IMR-90 (cell line): ENCODE measurements around the gene PDE11A. TPM values are rescaled to one million over a fixed set of nuclear protein-coding genes. Genes with fewer than 3 reads are reported as not detected.

Experiments
- ATAC-seq: fragments of 200-7000 bp; cut with Tn5 transposase; 2 replicates; pipeline ENCODE4 v1.9.1; 2020; ENCODE audit warnings: low read depth, mild to moderate bottlenecking, moderate library complexity
- BruUV-seq: library from RNA; stranded (reverse); fragments of 400-500 nt; replicated peaks from 2 replicates; lab custom pipeline; 2021; lab: Mats Ljungman, UMichigan
- CTCF ChIA-PET: fragments of 300-600 bp; formaldehyde crosslinking; extraction: SDS; loops from one replicate; lab custom pipeline; 2021; ENCODE audit warnings: antibody characterized with exemption; lab: Yijun Ruan, JAX
- POLR2A ChIA-PET: fragments of 300-600 bp; sonication (Branson Sonifier 250); formaldehyde crosslinking; loops from one replicate; lab custom pipeline; 2022; ENCODE audit warnings: antibody characterized with exemption; ENCODE audit not compliant: unreplicated experiment; lab: Charles Lee
- DNase-seq: peaks from one replicate; pipeline ENCODE4 v3.0.0; 2013
- H2AFZ ChIP-seq: replicated peaks from 2 replicates; pipeline ENCODE3; 2013; ENCODE audit warnings: low read length, mild to moderate bottlenecking; ENCODE audit not compliant: poor library complexity
- H2AK5ac ChIP-seq: 2 replicates; pipeline ENCODE4 v1.6.1; 2013; ENCODE audit warnings: low read depth, low read length, inconsistent platforms
- H2AK9ac ChIP-seq: replicated peaks from 2 replicates; pipeline ENCODE3; 2013; ENCODE audit warnings: mild to moderate bottlenecking, low read depth, low read length, moderate library complexity; ENCODE audit not compliant: poor library complexity
- H2BK120ac ChIP-seq: 2 replicates; pipeline ENCODE4 v1.6.1; 2013; ENCODE audit warnings: low read depth, low read length, inconsistent platforms
- H2BK15ac ChIP-seq: 3 replicates; pipeline ENCODE4 v1.6.1; 2013; ENCODE audit warnings: low read depth, low read length, inconsistent platforms
- H2BK20ac ChIP-seq: 2 replicates; pipeline ENCODE4 v1.6.1; 2013; ENCODE audit warnings: low read depth, mild to moderate bottlenecking, inconsistent platforms, low read length, moderate library complexity
- H2BK5ac ChIP-seq: 2 replicates; pipeline ENCODE4 v1.6.1; 2013; ENCODE audit warnings: mild to moderate bottlenecking, low read depth, low read length, inconsistent platforms; ENCODE audit not compliant: poor library complexity, severe bottlenecking
- H3K14ac ChIP-seq: replicated peaks from 2 replicates; pipeline ENCODE4 v1.6.1; 2013; ENCODE audit warnings: low read depth, low read length, inconsistent platforms
- H3K18ac ChIP-seq: 2 replicates; pipeline ENCODE4 v1.6.1; 2013; ENCODE audit warnings: low read depth, low read length, control low read depth
- H3K23ac ChIP-seq: 2 replicates; pipeline ENCODE4 v1.6.1; 2013; ENCODE audit warnings: low read depth, low read length, inconsistent platforms
- H3K27ac ChIP-seq: 2 replicates; pipeline ENCODE4 v1.5.1; 2013; ENCODE audit warnings: mild to moderate bottlenecking, control low read depth, low read length; ENCODE audit not compliant: insufficient read depth
- H3K27me3 ChIP-seq: 2 replicates; pipeline ENCODE4 v1.6.1; 2013; ENCODE audit warnings: low read length; ENCODE audit not compliant: control insufficient read depth, insufficient read depth
- H3K36me3 ChIP-seq: 2 replicates; pipeline ENCODE4 v1.6.1; 2013; ENCODE audit warnings: low read length, mixed read lengths; ENCODE audit not compliant: control insufficient read depth, insufficient read depth
- H3K4ac ChIP-seq: 2 replicates; pipeline ENCODE4 v1.6.1; 2013; ENCODE audit warnings: low read depth, low read length, inconsistent platforms
- H3K4me1 ChIP-seq: 2 replicates; pipeline ENCODE4 v1.6.1; 2013; ENCODE audit warnings: low read length, mixed read lengths; ENCODE audit not compliant: control insufficient read depth, insufficient read depth
- H3K4me2 ChIP-seq: 2 replicates; pipeline ENCODE4 v1.6.1; 2013; ENCODE audit warnings: low read depth, mild to moderate bottlenecking, control low read depth, low read length, moderate library complexity
- H3K4me3 ChIP-seq: 2 replicates; pipeline ENCODE4 v1.5.1; 2013; ENCODE audit warnings: low read depth, mild to moderate bottlenecking, control low read depth, low read length, moderate library complexity; ENCODE audit not compliant: insufficient read depth
- H3K56ac ChIP-seq: 2 replicates; pipeline ENCODE4 v1.6.1; 2013; ENCODE audit warnings: low read length, inconsistent platforms; ENCODE audit not compliant: insufficient read depth; ENCODE audit errors: extremely low read depth
- H3K79me1 ChIP-seq, 2 experiments: 2 replicates each; pipeline ENCODE4 v1.6.1; 2013; ENCODE audit warnings: low read length in 2 of 2, inconsistent platforms in 1 of 2, low read depth in 1 of 2
- H3K9ac ChIP-seq: 2 replicates; pipeline ENCODE4 v1.6.1; 2013; ENCODE audit warnings: low read depth, low read length, control low read depth
- H3K9me1 ChIP-seq: 2 replicates; pipeline ENCODE4 v1.6.1; 2013; ENCODE audit warnings: low read length, inconsistent platforms; ENCODE audit not compliant: insufficient read depth
- H3K9me3 ChIP-seq: 2 replicates; pipeline ENCODE4 v1.6.1; 2013; ENCODE audit warnings: low read length; ENCODE audit not compliant: control insufficient read depth, insufficient read depth
- H4K20me1 ChIP-seq: 2 replicates; pipeline ENCODE4 v1.6.1; 2013; ENCODE audit warnings: low read length, inconsistent platforms; ENCODE audit not compliant: insufficient read depth
- H4K5ac ChIP-seq: 2 replicates; pipeline ENCODE4 v1.6.1; 2013; ENCODE audit warnings: mild to moderate bottlenecking, low read depth, low read length, control low read depth
- H4K8ac ChIP-seq, 2 experiments: 2 replicates each; pipeline ENCODE4 v1.6.1; 2013; ENCODE audit warnings: low read depth in 2 of 2, low read length in 2 of 2, control low read depth in 1 of 2, inconsistent platforms in 1 of 2
- H4K91ac ChIP-seq: 2 replicates; pipeline ENCODE4 v1.6.1; 2013; ENCODE audit warnings: low read depth, low read length, inconsistent platforms; ENCODE audit not compliant: insufficient read depth
- BHLHE40 ChIP-seq: fragments of 150-350 bp; IDR thresholded peaks from 2 replicates; pipeline ENCODE4 v1.6.1; 2016; ENCODE audit warnings: mild to moderate bottlenecking, low read depth, low read length
- CEBPB ChIP-seq: IDR thresholded peaks from 2 replicates; pipeline ENCODE4 v1.6.1; 2012; ENCODE audit warnings: low read depth, low read length, improper control_type of control experiment
- CHD1 ChIP-seq: IDR thresholded peaks from 2 replicates; pipeline ENCODE4 v1.6.1; 2012; ENCODE audit warnings: low read depth, low read length, improper control_type of control experiment
- FOS ChIP-seq: fragments of 150-350 bp; IDR thresholded peaks from 2 replicates; pipeline ENCODE4 v1.6.1; 2016; ENCODE audit warnings: low read depth, low read length
- MAFK ChIP-seq: IDR thresholded peaks from 2 replicates; pipeline ENCODE4 v1.6.1; 2012; ENCODE audit warnings: low read depth, low read length, improper control_type of control experiment
- MAZ ChIP-seq: IDR thresholded peaks from 2 replicates; pipeline ENCODE4 v1.6.1; 2012; ENCODE audit warnings: low read depth, mild to moderate bottlenecking, low read length, improper control_type of control experiment, moderate library complexity, borderline replicate concordance
- MXI1 ChIP-seq: IDR thresholded peaks from 2 replicates; pipeline ENCODE4 v1.6.1; 2012; ENCODE audit warnings: low read depth, mild to moderate bottlenecking, low read length, moderate library complexity, borderline replicate concordance
- NFE2L2 ChIP-seq: fragments of 150-350 bp; IDR thresholded peaks from 2 replicates; pipeline ENCODE4 v1.6.1; 2016; ENCODE audit warnings: low read depth, mild to moderate bottlenecking, low read length
- POLR2A ChIP-seq: IDR thresholded peaks from 2 replicates; pipeline ENCODE4 v1.6.1; 2012; ENCODE audit warnings: mild to moderate bottlenecking, low read depth, low read length
- RAD21 ChIP-seq: IDR thresholded peaks from 2 replicates; pipeline ENCODE4 v1.6.1; 2012; ENCODE audit warnings: low read length, improper control_type of control experiment
- RCOR1 ChIP-seq: IDR thresholded peaks from 2 replicates; pipeline ENCODE4 v1.6.1; 2012; ENCODE audit warnings: mild to moderate bottlenecking, low read length, improper control_type of control experiment; ENCODE audit not compliant: insufficient replicate concordance
- RFX5 ChIP-seq: IDR thresholded peaks from 2 replicates; pipeline ENCODE4 v1.8.0; 2012; ENCODE audit warnings: low read depth, mild to moderate bottlenecking, low read length, moderate library complexity
- SMC3 ChIP-seq: fragments of 150-350 bp; IDR thresholded peaks from 2 replicates; pipeline ENCODE4 v1.6.1; 2016; ENCODE audit warnings: low read depth, mild to moderate bottlenecking, antibody characterized with exemption, low read length, moderate library complexity
- dilution Hi-C: fragments of 300-500 bp; cut with HindIII; formaldehyde crosslinking; loops from one replicate; pipeline ENCODE4 v1.14.3; 2018; ENCODE audit warnings: low sequenced_read_pairs; ENCODE audit not compliant: unreplicated experiment
- in situ Hi-C: fragments of 300-500 bp; cut with MboI; formaldehyde crosslinking; loops from 3 replicates; pipeline ENCODE4 v1.14.3; 2019; ENCODE audit warnings: low sequenced_read_pairs, inconsistent platforms, mixed read lengths
- intact Hi-C: fragments of 100-400 bp; cut with micrococcal nuclease; formaldehyde crosslinking; loops from 2 replicates; pipeline ENCODE4 v1.10.0; 2022
- polyA plus RNA-seq, 3 experiments: library from polyadenylated mRNA; depleted of rRNA; stranded (reverse); fragments of >200 nt; gene quantifications; 2 replicates each; pipeline ENCODE4 v1.2.3, GENCODE V29; 2012; ENCODE audit warnings: low replicate concordance in 1 of 3
- total RNA-seq: library from RNA; depleted of rRNA; stranded (reverse); fragments of >200 nt; gene quantifications from 2 replicates; pipeline ENCODE4 v1.2.3, GENCODE V29; 2012
- TF ChIP-seq, protein P1 (sequence below): fragments of 150-350 bp; IDR thresholded peaks from 2 replicates; pipeline ENCODE4 v1.6.1; 2017; ENCODE audit warnings: mild to moderate bottlenecking, antibody characterized with exemption, low read length, low read depth
- TF ChIP-seq, protein P2 (sequence below): fragments of 150-350 bp; IDR thresholded peaks from 2 replicates; pipeline ENCODE4 v1.6.1; 2016; ENCODE audit warnings: low read depth, mild to moderate bottlenecking, low read length, moderate library complexity, borderline replicate concordance
- TF ChIP-seq, protein P3 (sequence below): conservative IDR thresholded peaks from 2 replicates; pipeline ENCODE4 v1.5.1; 2012; ENCODE audit warnings: mild to moderate bottlenecking, low read depth, low read length, improper control_type of control experiment

Gene PDE11A
- total and polyA plus RNA-seq, 2 of the 4 experiments (the other 2 are of a cell fraction) = 0.21 to 0.72 TPM

DNA sequence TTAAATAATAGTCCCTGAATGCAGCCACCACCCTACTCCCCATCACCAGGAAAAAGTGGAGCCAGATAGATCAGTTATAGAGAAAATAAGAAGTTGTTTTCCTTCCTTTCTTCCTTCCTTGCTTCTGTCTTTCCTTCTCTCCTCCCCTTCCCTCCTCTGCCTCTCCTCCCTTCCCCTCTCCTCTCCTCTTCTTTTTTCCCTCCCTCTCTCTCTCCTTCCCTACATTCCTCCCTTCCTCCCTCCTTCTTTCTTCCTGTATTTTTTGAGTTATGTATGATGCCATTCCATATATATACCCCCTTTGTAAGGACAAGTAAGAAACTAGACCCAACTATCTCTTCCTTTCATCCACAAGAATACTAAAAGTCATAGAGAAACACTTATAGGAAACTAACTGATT is 414.3 kb downstream of the PDE11A start:
- POLR2A ChIA-PET = no interaction called here
- H3K9ac ChIP-seq = no peak overlapping the region

More for the DNA sequence above, 414.3 kb downstream of the PDE11A start:
- Histone ChIP-seq H3K56ac (no peak overlapping the region), H3K27ac (no peak overlapping the region), H4K91ac (no peak overlapping the region), H2BK5ac (no peak overlapping the region), H2AK9ac (no peak overlapping the region), H3K4me1 (no peaks in the 10 kb centered on the region), H4K5ac (no peak overlapping the region), H3K23ac (no peak overlapping the region), H3K14ac (no peak overlapping the region), H2BK20ac (no peak overlapping the region), H3K4me3 (no peak overlapping the region), H2BK15ac (no peak overlapping the region), H3K79me1 (no peaks in the 10 kb centered on the region), H3K36me3 (no peaks in the 10 kb centered on the region), H3K27me3 (no peaks in the 10 kb centered on the region), H4K20me1 (no peaks in the 10 kb centered on the region), H2AFZ (no peak overlapping the region), H4K8ac (no peak overlapping the region), H3K4ac (no peak overlapping the region), H3K4me2 (no peak overlapping the region), H3K9me1 (no peaks in the 10 kb centered on the region), H2BK120ac (no peak overlapping the region), H3K9me3 (no peaks in the 10 kb centered on the region), H3K18ac (no peak overlapping the region), H2AK5ac (no peak overlapping the region)
- TF ChIP-seq POLR2A = no peak
- no peak for TF ChIP-seq RFX5
- TF ChIP-seq, protein P1, sequence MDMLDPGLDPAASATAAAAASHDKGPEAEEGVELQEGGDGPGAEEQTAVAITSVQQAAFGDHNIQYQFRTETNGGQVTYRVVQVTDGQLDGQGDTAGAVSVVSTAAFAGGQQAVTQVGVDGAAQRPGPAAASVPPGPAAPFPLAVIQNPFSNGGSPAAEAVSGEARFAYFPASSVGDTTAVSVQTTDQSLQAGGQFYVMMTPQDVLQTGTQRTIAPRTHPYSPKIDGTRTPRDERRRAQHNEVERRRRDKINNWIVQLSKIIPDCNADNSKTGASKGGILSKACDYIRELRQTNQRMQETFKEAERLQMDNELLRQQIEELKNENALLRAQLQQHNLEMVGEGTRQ = no peak
- no peak for TF ChIP-seq MAZ
- TF ChIP-seq MAFK = no peak
- TF ChIP-seq MXI1 = no peak
- TF ChIP-seq, protein P2, sequence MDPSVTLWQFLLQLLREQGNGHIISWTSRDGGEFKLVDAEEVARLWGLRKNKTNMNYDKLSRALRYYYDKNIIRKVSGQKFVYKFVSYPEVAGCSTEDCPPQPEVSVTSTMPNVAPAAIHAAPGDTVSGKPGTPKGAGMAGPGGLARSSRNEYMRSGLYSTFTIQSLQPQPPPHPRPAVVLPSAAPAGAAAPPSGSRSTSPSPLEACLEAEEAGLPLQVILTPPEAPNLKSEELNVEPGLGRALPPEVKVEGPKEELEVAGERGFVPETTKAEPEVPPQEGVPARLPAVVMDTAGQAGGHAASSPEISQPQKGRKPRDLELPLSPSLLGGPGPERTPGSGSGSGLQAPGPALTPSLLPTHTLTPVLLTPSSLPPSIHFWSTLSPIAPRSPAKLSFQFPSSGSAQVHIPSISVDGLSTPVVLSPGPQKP = no peak
- TF ChIP-seq RCOR1 = no peak
- no peak for TF ChIP-seq CHD1
- TF ChIP-seq, protein P3, sequence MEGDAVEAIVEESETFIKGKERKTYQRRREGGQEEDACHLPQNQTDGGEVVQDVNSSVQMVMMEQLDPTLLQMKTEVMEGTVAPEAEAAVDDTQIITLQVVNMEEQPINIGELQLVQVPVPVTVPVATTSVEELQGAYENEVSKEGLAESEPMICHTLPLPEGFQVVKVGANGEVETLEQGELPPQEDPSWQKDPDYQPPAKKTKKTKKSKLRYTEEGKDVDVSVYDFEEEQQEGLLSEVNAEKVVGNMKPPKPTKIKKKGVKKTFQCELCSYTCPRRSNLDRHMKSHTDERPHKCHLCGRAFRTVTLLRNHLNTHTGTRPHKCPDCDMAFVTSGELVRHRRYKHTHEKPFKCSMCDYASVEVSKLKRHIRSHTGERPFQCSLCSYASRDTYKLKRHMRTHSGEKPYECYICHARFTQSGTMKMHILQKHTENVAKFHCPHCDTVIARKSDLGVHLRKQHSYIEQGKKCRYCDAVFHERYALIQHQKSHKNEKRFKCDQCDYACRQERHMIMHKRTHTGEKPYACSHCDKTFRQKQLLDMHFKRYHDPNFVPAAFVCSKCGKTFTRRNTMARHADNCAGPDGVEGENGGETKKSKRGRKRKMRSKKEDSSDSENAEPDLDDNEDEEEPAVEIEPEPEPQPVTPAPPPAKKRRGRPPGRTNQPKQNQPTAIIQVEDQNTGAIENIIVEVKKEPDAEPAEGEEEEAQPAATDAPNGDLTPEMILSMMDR = no peak
- TF ChIP-seq RAD21 = no peak
- no peak for TF ChIP-seq SMC3
- no peak for TF ChIP-seq BHLHE40
- TF ChIP-seq CEBPB = no peak
- no peak for TF ChIP-seq FOS
- no peak for TF ChIP-seq NFE2L2
- CTCF ChIA-PET = no interaction called here
- no TSS peak for BruUV-seq
- DNase-seq (no peak), ATAC-seq (no peak)
- in situ Hi-C loops (no loop called here), dilution Hi-C loops (no loop called here), intact Hi-C loops (loop anchor here (10.0 kb wide), 1 partner anchor 804 kb away; no protein-coding TSS in a partner anchor)
